OCI-LY1 (cell line): ENCODE measurements around the gene IFI27L1.

Experiments used
- H2AFZ ChIP-seq: fragments of 200-600 bp; sonication (generic), shearing (Covaris generic); 2 replicates; pipeline ENCODE4 v1.6.0; 2014; ENCODE audit warnings: antibody characterized with exemption, mild to moderate bottlenecking, low read length
- H3F3A ChIP-seq: fragments of 200-600 bp; sonication (generic), shearing (Covaris generic); 2 replicates; pipeline ENCODE4 v1.6.0; 2014; ENCODE audit warnings: mild to moderate bottlenecking, antibody characterized with exemption, low read length, moderate library complexity; ENCODE audit not compliant: insufficient read depth
- H3K27ac ChIP-seq: fragments of 200-600 bp; sonication (generic); 2 replicates; pipeline ENCODE4 v1.5.1; 2014; ENCODE audit warnings: low read length, mixed run types, mild to moderate bottlenecking, low read depth; ENCODE audit not compliant: poor library complexity, severe bottlenecking
- H3K27me3 ChIP-seq: fragments of 200-600 bp; sonication (generic); 2 replicates; pipeline ENCODE4 v1.6.0; 2014; ENCODE audit warnings: antibody characterized with exemption, mild to moderate bottlenecking, low read length, moderate library complexity; ENCODE audit not compliant: insufficient read depth
- H3K36me3 ChIP-seq: fragments of 200-600 bp; sonication (generic); 2 replicates; pipeline ENCODE4 v1.6.1; 2014; ENCODE audit warnings: mild to moderate bottlenecking, antibody characterized with exemption, low read length, moderate library complexity, mixed read lengths; ENCODE audit not compliant: insufficient read depth
- H3K4me1 ChIP-seq: fragments of 200-600 bp; sonication (generic); 2 replicates; pipeline ENCODE4 v1.5.1; 2014; ENCODE audit warnings: mild to moderate bottlenecking, low read length, moderate library complexity; ENCODE audit not compliant: insufficient read depth, severe bottlenecking
- H3K4me2 ChIP-seq: fragments of 200-600 bp; sonication (generic), shearing (Covaris generic); 2 replicates; pipeline ENCODE4 v1.6.1; 2014; ENCODE audit warnings: low read length
- H3K4me3 ChIP-seq: fragments of 200-600 bp; sonication (generic); 2 replicates; pipeline ENCODE4 v1.5.1; 2014; ENCODE audit warnings: low read length, low read depth, mild to moderate bottlenecking, mixed read lengths; ENCODE audit not compliant: poor library complexity, severe bottlenecking
- H3K79me2 ChIP-seq: fragments of 200-600 bp; shearing (Covaris generic); 2 replicates; pipeline ENCODE4 v1.6.1; 2016; ENCODE audit warnings: mixed run types, low read length, mixed read lengths; ENCODE audit not compliant: insufficient read depth
- H3K9ac ChIP-seq: fragments of 200-600 bp; sonication (generic), shearing (Covaris generic); 2 replicates; pipeline ENCODE4 v1.6.1; 2014; ENCODE audit warnings: mild to moderate bottlenecking, low read length, mixed read lengths
- H3K9me2 ChIP-seq: fragments of 200-600 bp; sonication (generic), shearing (Covaris generic); 2 replicates; pipeline ENCODE4 v1.6.1; 2014; ENCODE audit warnings: low read depth, mild to moderate bottlenecking, low read length, mixed read lengths
- H3K9me3 ChIP-seq: fragments of 200-600 bp; shearing (Covaris generic); 2 replicates; pipeline ENCODE4 v1.6.1; 2014; ENCODE audit warnings: low read length, mixed read lengths
- H4K20me1 ChIP-seq: fragments of 200-600 bp; sonication (generic), shearing (Covaris generic); 2 replicates; pipeline ENCODE4 v1.6.0; 2016; ENCODE audit warnings: mild to moderate bottlenecking, low read length; ENCODE audit not compliant: insufficient read depth
- EZH2 ChIP-seq: fragments of 200-600 bp; sonication (generic), shearing (Covaris generic); IDR thresholded peaks from 2 replicates; pipeline ENCODE4 v1.8.0; 2017; ENCODE audit warnings: borderline replicate concordance, mixed run types, mild to moderate bottlenecking, antibody characterized with exemption, low read length, moderate library complexity, mixed read lengths
- TF ChIP-seq, protein P1 (sequence below): fragments of 200-600 bp; sonication (generic), shearing (Covaris generic); IDR thresholded peaks from 2 replicates; pipeline ENCODE4 v1.5.1; 2017; ENCODE audit warnings: mild to moderate bottlenecking, antibody characterized with exemption, low read length, moderate library complexity, mixed read lengths

The IFI27L1 gene

DNA sequence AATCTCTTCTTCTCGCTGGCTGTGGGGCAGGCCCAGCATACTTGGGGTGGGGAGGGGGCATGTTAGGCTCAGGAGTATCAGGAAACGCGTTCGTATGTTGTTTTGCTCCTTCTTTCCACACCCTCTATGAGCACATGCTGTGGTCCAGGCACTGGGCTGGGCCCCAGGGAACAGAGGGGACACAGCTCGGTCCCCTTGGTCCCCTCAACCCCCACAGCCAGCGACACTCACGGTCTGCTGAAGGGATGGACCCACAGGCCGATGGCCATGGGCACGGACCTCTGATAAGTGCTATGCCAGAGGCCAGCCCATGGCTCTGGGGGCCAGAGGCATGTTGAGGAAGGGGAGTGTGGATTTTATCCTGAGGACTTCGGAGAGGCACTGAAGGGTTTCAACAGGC, 35.6 kb downstream of the IFI27L1 start:
- H3K27me3 ChIP-seq = no peaks in the 10 kb centered on the region; the same call in 1 of the 2 replicates
- H3K79me2 ChIP-seq = no peaks in the 10 kb centered on the region
- no peak overlapping the region for H3K27ac ChIP-seq
- no peaks in the 10 kb centered on the region; the same call in 1 of the 2 replicates for H3K36me3 ChIP-seq
- no peak overlapping the region for H3K9ac ChIP-seq
- H4K20me1 ChIP-seq = no peaks in the 10 kb centered on the region
- TF ChIP-seq EZH2 = no peak
- TF ChIP-seq, protein P1, sequence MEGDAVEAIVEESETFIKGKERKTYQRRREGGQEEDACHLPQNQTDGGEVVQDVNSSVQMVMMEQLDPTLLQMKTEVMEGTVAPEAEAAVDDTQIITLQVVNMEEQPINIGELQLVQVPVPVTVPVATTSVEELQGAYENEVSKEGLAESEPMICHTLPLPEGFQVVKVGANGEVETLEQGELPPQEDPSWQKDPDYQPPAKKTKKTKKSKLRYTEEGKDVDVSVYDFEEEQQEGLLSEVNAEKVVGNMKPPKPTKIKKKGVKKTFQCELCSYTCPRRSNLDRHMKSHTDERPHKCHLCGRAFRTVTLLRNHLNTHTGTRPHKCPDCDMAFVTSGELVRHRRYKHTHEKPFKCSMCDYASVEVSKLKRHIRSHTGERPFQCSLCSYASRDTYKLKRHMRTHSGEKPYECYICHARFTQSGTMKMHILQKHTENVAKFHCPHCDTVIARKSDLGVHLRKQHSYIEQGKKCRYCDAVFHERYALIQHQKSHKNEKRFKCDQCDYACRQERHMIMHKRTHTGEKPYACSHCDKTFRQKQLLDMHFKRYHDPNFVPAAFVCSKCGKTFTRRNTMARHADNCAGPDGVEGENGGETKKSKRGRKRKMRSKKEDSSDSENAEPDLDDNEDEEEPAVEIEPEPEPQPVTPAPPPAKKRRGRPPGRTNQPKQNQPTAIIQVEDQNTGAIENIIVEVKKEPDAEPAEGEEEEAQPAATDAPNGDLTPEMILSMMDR = no peak
- no peak overlapping the region for H3K4me3 ChIP-seq
- no peak overlapping the region for H3K4me2 ChIP-seq
- H3K9me2 ChIP-seq = no peaks in the 10 kb centered on the region
- H2AFZ ChIP-seq = no peak overlapping the region
- H3K4me1 ChIP-seq = no peaks in the 10 kb centered on the region
- H3F3A ChIP-seq = no peaks in the 10 kb centered on the region
- H3K9me3 ChIP-seq = no peaks in the 10 kb centered on the region

DNA sequence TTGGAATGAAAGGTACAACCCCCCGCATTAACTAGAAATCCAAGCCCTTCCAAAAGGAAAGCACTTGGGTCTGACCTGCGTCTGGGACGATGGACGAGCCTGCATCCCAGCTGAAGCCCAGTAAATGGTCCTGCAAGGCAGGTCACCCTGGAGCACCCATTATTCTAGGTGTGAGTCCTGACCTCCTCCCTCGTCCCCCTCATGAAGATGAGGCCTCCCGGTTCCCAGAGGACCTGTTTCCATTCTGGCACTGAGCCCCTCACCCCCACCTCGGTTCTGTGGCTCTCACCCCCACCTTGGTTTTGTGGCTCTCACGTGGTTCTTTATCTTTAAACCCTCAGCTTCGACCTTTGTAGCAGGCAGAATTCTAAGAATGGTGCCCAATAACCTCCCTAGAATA, 36.7 kb downstream of the IFI27L1 start:
- Histone ChIP-seq H3F3A (no peaks in the 10 kb centered on the region), H3K79me2 (no peaks in the 10 kb centered on the region), H4K20me1 (no peaks in the 10 kb centered on the region), H3K9ac (no peak overlapping the region), H2AFZ (no peak overlapping the region), H3K36me3 (no peaks in the 10 kb centered on the region; the same call in 1 of the 2 replicates), H3K9me2 (no peaks in the 10 kb centered on the region), H3K27me3 (peaks cover 3% of the 10 kb centered on the region; the same call in 1 of the 2 replicates), H3K4me3 (no peak overlapping the region), H3K27ac (no peak overlapping the region), H3K9me3 (no peaks in the 10 kb centered on the region), H3K4me2 (no peak overlapping the region), H3K4me1 (no peaks in the 10 kb centered on the region)
- TF ChIP-seq, protein P1 = no peak
- no peak for TF ChIP-seq EZH2

DNA sequence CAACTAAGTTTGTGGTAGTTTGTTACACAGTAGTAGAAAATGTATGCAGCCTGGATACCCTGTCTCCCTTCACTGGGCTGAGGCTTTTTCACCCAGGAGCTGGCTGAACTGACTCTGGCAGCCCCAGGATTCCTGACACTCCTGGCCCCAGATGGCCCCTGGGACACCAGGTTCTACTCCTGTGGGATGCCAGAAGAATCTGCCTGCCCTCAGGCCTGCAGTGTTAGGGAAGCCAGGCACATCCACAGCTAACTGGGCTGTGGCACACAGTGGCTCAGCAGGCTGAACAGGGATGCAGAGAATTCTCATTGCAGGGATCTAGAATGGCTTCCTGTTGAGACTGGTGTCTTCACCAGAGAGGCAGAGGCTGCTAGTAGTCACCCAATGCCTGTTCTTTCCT, 38.0 kb downstream of the IFI27L1 start:
- no peak overlapping the region for H2AFZ ChIP-seq
- peaks cover 3% of the 10 kb centered on the region; the same call in 1 of the 2 replicates for H3K27me3 ChIP-seq
- no peaks in the 10 kb centered on the region for H3K4me1 ChIP-seq
- H3K4me2 ChIP-seq = no peak overlapping the region
- no peaks in the 10 kb centered on the region for H3K79me2 ChIP-seq
- no peaks in the 10 kb centered on the region for H4K20me1 ChIP-seq
- no peaks in the 10 kb centered on the region for H3K9me2 ChIP-seq
- TF ChIP-seq, protein P1 = no peak
- TF ChIP-seq EZH2 = no peak
- H3K27ac ChIP-seq = no peak overlapping the region
- no peaks in the 10 kb centered on the region; the same call in 1 of the 2 replicates for H3K36me3 ChIP-seq
- no peaks in the 10 kb centered on the region for H3K9me3 ChIP-seq
- H3K4me3 ChIP-seq = no peak overlapping the region
- no peaks in the 10 kb centered on the region for H3F3A ChIP-seq
- no peak overlapping the region for H3K9ac ChIP-seq
